Measurements from ENCODE around the gene CELSR1. TPM values are rescaled to one million over a fixed set of nuclear protein-coding genes. Genes with fewer than 3 reads are reported as not detected.

The CELSR1 gene
- total RNA-seq, 1 donor from 2014 or later, result 27.9 TPM

DNA sequence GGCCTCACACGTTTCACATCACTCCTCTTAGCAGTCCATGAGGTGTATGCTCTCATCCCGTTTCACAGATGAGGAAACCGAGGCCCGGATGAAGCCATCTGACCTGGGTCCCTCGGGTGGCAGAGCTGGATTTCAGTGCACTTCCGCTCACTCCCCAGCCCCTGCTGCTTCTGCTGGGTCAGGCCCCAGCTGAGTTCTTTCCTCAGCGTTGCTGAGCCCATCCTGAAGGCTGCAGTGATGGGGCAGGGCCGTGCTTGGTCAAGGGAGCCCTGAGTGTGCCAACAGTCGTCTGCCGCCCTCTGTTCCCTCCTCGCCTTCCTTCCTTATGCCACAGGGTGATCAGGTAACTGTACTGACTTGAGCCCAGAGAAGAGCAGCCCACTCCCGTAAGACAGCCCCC, 189.8 kb downstream of the CELSR1 start:
- TF ChIP-seq, protein P1, sequence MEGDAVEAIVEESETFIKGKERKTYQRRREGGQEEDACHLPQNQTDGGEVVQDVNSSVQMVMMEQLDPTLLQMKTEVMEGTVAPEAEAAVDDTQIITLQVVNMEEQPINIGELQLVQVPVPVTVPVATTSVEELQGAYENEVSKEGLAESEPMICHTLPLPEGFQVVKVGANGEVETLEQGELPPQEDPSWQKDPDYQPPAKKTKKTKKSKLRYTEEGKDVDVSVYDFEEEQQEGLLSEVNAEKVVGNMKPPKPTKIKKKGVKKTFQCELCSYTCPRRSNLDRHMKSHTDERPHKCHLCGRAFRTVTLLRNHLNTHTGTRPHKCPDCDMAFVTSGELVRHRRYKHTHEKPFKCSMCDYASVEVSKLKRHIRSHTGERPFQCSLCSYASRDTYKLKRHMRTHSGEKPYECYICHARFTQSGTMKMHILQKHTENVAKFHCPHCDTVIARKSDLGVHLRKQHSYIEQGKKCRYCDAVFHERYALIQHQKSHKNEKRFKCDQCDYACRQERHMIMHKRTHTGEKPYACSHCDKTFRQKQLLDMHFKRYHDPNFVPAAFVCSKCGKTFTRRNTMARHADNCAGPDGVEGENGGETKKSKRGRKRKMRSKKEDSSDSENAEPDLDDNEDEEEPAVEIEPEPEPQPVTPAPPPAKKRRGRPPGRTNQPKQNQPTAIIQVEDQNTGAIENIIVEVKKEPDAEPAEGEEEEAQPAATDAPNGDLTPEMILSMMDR (IDR thresholded peaks at IDR 0.05), result no peak
- Mint-ChIP-seq H3K36me3 (ENCODE audit: low read depth) (peaks cover 39% of the 10 kb centered on the region), H3K27ac (ENCODE audit: unreplicated experiment) (no peak overlapping the region), H3K4me1 (ENCODE audit: low read depth) (peaks cover 3% of the 10 kb centered on the region), H3K27me3 (ENCODE audit: low read depth) (no peaks in the 10 kb centered on the region), H3K4me3 (ENCODE audit: unreplicated experiment) (no peak overlapping the region), H3K9me3 (ENCODE audit: low read depth) (no peaks in the 10 kb centered on the region)
- no peak for DNase-seq (ENCODE audit: low spot score)

DNA sequence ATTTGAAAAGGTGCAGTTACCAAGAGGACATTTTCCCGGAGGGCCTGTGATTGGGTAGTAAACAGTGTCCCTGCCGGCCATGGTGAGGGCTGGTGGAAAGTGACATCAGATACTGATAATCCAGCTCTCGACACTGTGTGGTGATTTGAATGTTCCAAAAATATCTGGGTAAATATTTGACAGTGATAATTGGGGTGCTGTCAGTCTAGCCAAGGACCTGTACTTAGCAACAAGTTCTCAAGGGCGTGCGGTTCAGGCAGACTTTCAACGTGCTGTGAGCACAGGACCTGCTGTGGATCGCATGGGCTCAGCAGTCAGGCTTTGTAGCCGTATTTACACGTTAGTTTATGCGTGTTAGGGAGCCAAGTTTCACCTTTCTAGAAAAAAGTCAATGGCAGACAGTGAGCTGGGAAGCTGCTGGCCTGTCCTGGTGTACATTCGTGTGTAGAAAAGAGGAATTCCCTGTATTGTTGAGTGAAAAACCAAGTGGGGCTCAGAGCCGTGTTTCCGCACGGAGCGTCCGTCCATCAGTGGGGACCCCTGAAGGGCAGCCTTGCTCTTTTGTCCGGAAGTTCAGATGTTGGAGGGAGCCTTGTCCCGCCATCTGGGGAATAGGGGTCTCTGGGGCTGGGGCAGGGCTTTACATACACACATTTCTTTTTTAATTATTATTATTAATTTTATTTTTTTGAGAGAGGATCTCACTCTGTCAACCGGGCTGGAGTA, 190.6 kb downstream of the CELSR1 start:
- peak; percentile 20 for DNase-seq (ENCODE audit: low spot score)
- TF ChIP-seq, protein P1 (IDR thresholded peaks at IDR 0.05), result no peak
- H3K36me3 Mint-ChIP-seq (ENCODE audit: low read depth), result peaks cover 35% of the 10 kb centered on the region
- H3K27ac Mint-ChIP-seq (ENCODE audit: unreplicated experiment), result no peak overlapping the region
- H3K4me3 Mint-ChIP-seq (ENCODE audit: unreplicated experiment), result no peak overlapping the region
- H3K9me3 Mint-ChIP-seq (ENCODE audit: low read depth), result no peaks in the 10 kb centered on the region
- H3K4me1 Mint-ChIP-seq (ENCODE audit: low read depth), result no peaks in the 10 kb centered on the region
- no peaks in the 10 kb centered on the region for H3K27me3 Mint-ChIP-seq (ENCODE audit: low read depth)

DNA sequence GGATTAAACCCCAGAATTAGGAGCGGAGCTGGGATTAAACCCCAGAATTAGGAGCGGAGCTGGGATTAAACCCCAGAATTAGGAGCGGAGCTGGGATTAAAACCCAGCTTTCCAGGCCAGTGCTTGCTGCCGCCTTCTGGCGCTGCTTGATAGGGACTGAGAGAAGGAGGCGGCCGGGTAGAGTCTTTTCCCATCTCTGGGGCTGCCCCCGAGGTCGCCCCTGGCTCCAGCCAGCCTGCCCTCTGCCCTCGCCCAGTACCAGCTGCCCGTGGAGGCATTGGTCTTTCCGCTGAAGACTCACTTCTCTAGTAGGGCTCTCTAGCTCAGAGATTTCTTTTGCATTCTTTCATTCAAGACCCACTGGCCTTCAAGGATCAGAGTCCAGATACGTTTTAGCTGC, 196.7 kb downstream of the CELSR1 start:
- Mint-ChIP-seq H3K27me3 (ENCODE audit: low read depth) (no peaks in the 10 kb centered on the region), H3K4me1 (ENCODE audit: low read depth) (peaks cover 9% of the 10 kb centered on the region), H3K27ac (ENCODE audit: unreplicated experiment) (no peak overlapping the region), H3K4me3 (ENCODE audit: unreplicated experiment) (no peak overlapping the region), H3K9me3 (ENCODE audit: low read depth) (no peaks in the 10 kb centered on the region), H3K36me3 (ENCODE audit: low read depth) (peaks cover 28% of the 10 kb centered on the region)
- TF ChIP-seq, protein P1 (IDR thresholded peaks at IDR 0.05), result no peak
- peak; percentile 63 for DNase-seq (ENCODE audit: low spot score)

DNA sequence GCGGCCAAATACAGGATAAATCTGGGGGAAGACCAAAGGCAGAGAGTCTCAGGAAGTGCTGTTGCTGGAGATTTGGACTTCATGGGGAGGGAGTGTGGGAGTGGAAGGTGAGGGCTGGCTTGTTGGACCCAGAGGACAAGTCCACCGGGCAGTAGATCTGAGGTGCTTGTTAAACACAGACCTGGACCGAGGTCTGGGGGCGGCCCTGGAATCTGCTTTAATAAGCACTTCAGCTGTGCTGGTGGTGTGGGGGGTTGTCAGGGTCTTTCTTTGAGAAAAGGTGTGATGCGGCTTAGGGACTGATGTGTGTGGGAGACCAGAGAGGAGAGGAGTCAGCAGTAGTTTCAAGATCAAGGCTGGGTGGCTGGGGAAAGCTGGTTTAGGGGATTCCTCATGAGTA, 197.5 kb downstream of the CELSR1 start:
- H3K4me3 Mint-ChIP-seq (ENCODE audit: unreplicated experiment), result no peak overlapping the region
- no peaks in the 10 kb centered on the region for H3K9me3 Mint-ChIP-seq (ENCODE audit: low read depth)
- no peaks in the 10 kb centered on the region for H3K27me3 Mint-ChIP-seq (ENCODE audit: low read depth)
- H3K27ac Mint-ChIP-seq (ENCODE audit: unreplicated experiment), result peak overlapping the region; percentile 37
- peaks cover 12% of the 10 kb centered on the region for H3K4me1 Mint-ChIP-seq (ENCODE audit: low read depth)
- TF ChIP-seq, protein P1 (IDR thresholded peaks at IDR 0.05), result no peak
- peak; percentile 60 for DNase-seq (ENCODE audit: low spot score)
- peaks cover 26% of the 10 kb centered on the region for H3K36me3 Mint-ChIP-seq (ENCODE audit: low read depth)

DNA sequence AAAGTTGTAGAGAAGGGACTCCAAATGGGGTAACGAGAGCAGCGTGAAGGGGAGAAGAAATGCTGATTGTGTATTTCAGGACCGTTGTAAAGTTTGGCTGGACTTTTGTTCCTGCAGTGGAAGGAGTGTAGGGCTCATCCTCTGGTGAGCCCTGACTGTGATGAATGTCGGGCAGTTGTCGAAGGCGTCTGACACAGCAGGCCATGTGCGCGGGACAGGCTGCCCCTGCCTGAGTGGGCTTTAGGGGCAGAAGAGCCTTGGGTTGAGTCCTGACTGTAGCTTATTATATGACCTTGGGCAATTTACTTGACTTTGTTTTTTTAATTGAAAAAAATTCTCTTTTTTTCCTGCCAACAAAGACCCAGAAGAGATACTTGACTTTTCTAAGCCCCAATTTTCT, 198.8 kb downstream of the CELSR1 start:
- TF ChIP-seq, protein P1 (IDR thresholded peaks at IDR 0.05), result no peak

More for the DNA sequence above, 198.8 kb downstream of the CELSR1 start:
- peaks cover 22% of the 10 kb centered on the region for H3K36me3 Mint-ChIP-seq (ENCODE audit: low read depth)
- H3K9me3 Mint-ChIP-seq (ENCODE audit: low read depth), result no peaks in the 10 kb centered on the region
- peak; percentile 36 for DNase-seq (ENCODE audit: low spot score)
- no peak overlapping the region for H3K4me3 Mint-ChIP-seq (ENCODE audit: unreplicated experiment)
- H3K27me3 Mint-ChIP-seq (ENCODE audit: low read depth), result no peaks in the 10 kb centered on the region
- H3K4me1 Mint-ChIP-seq (ENCODE audit: low read depth), result peaks cover 12% of the 10 kb centered on the region
- H3K27ac Mint-ChIP-seq (ENCODE audit: unreplicated experiment), result no peak overlapping the region
